SK-N-SH (cell line): ENCODE measurements around the gene YAP1. TPM values are rescaled to one million over a fixed set of nuclear protein-coding genes. Genes with fewer than 3 reads are reported as not detected.
A peak's percentile ranks its signal among the peaks of the same experiment; 100 is the strongest.

ENCODE experiments used
- CTCF ChIA-PET: fragments of 300-600, 350-600 bp; formaldehyde crosslinking; extraction: SDS; loops from one replicate; lab custom pipeline; 2021; lab: Yijun Ruan, JAX
- POLR2A ChIA-PET: fragments of 350-600 bp; sonication (Branson Sonifier 250); formaldehyde crosslinking; extraction: SDS; loops from one replicate; lab custom pipeline; 2020; ENCODE audit warnings: antibody characterized with exemption, inconsistent platforms; lab: Yijun Ruan, JAX
- DNase-seq: peaks from one replicate; pipeline ENCODE4 v3.0.0; 2012
- H2AFZ ChIP-seq: fragments of 200-600 bp; sonication (generic); 2 replicates; pipeline ENCODE4 v1.8.1; 2016; ENCODE audit warnings: antibody characterized with exemption, mild to moderate bottlenecking, low read depth
- H3F3A ChIP-seq: fragments of 200-600 bp; sonication (generic); replicated peaks from 2 replicates; pipeline ENCODE3; 2016; ENCODE audit warnings: antibody characterized with exemption, mild to moderate bottlenecking; ENCODE audit not compliant: insufficient read depth
- H3K27ac ChIP-seq, 2 experiments: fragments of 200-500 bp in 1 of 2; fragments of 200-600 bp in 1 of 2; sonication (Bioruptor generic) in 1 of 2; sonication (generic), shearing (Covaris generic) in 1 of 2; 2 replicates each; pipeline versions ENCODE4 v1.5.1 to v1.6.1; 2014 to 2016; ENCODE audit warnings: low read depth in 2 of 2, inconsistent platforms in 1 of 2, low read length in 1 of 2, mild to moderate bottlenecking in 1 of 2, mixed read lengths in 1 of 2
- H3K27me3 ChIP-seq: fragments of 200-600 bp; sonication (generic), shearing (Covaris generic); 2 replicates; pipeline ENCODE4 v1.6.1; 2016; ENCODE audit warnings: mixed run types; ENCODE audit not compliant: insufficient read depth
- H3K36me3 ChIP-seq, 2 experiments: fragments of 200-500 bp in 1 of 2; fragments of 200-600 bp in 1 of 2; sonication (Bioruptor generic) in 1 of 2; sonication (generic) in 1 of 2; replicated peaks in 1 of 2; 2 replicates each; pipeline versions ENCODE3 to v1.5.1; 2014 to 2016; ENCODE audit warnings: low read length in 1 of 2, mild to moderate bottlenecking in 1 of 2; ENCODE audit not compliant: insufficient read depth in 2 of 2, control insufficient read depth in 1 of 2
- H3K4me1 ChIP-seq, 2 experiments: fragments of 200-500 bp in 1 of 2; fragments of 200-600 bp in 1 of 2; sonication (Bioruptor generic) in 1 of 2; sonication (generic), shearing (Covaris generic) in 1 of 2; 2 replicates each; pipeline versions ENCODE4 v1.5.1 to v1.6.1; 2014 to 2016; ENCODE audit warnings: low read depth in 1 of 2, low read length in 1 of 2, mixed run types in 1 of 2; ENCODE audit not compliant: insufficient read depth in 2 of 2, control insufficient read depth in 1 of 2
- H3K4me2 ChIP-seq: fragments of 200-600 bp; sonication (generic), shearing (Covaris generic); 2 replicates; pipeline ENCODE4 v1.6.1; 2017; ENCODE audit warnings: mixed run types
- H3K4me3 ChIP-seq, 2 experiments: fragments of 200-500 bp in 1 of 2; fragments of 200-600 bp in 1 of 2; sonication (Bioruptor generic) in 1 of 2; sonication (generic), shearing (Covaris generic) in 1 of 2; 2 replicates each; pipeline versions ENCODE4 v1.5.1 to v1.8.1; 2014 to 2016; ENCODE audit warnings: low read depth in 2 of 2, inconsistent platforms in 1 of 2, low read length in 1 of 2, mild to moderate bottlenecking in 1 of 2, mixed read lengths in 1 of 2, moderate library complexity in 1 of 2
- H3K79me2 ChIP-seq: fragments of 200-600 bp; sonication (generic); 2 replicates; pipeline ENCODE4 v1.8.1; 2017; ENCODE audit warnings: mild to moderate bottlenecking; ENCODE audit not compliant: insufficient read depth
- H3K9ac ChIP-seq: fragments of 200-600 bp; sonication (generic); 2 replicates; pipeline ENCODE4 v1.6.1; 2017; ENCODE audit warnings: mixed run types
- H3K9me2 ChIP-seq: fragments of 200-600 bp; sonication (generic); 2 replicates; pipeline ENCODE4 v1.6.1; 2017; ENCODE audit warnings: mixed run types
- H3K9me3 ChIP-seq: fragments of 200-600 bp; sonication (generic); 2 replicates; pipeline ENCODE4 v1.6.1; 2017; ENCODE audit warnings: mixed run types, mild to moderate bottlenecking, moderate library complexity
- H4K20me1 ChIP-seq: fragments of 200-600 bp; sonication (generic); 2 replicates; pipeline ENCODE4 v1.6.1; 2017; ENCODE audit warnings: mild to moderate bottlenecking, mixed run types; ENCODE audit not compliant: insufficient read depth
- CHD2 ChIP-seq: fragments of 150-350 bp; IDR thresholded peaks from 2 replicates; pipeline ENCODE4 v1.6.1; 2018; ENCODE audit warnings: low read length; ENCODE audit not compliant: partially characterized antibody
- ELF1 ChIP-seq: IDR thresholded peaks from 2 replicates; pipeline ENCODE4 v1.4.0; 2012
- FOSL2 ChIP-seq: IDR thresholded peaks from 2 replicates; pipeline ENCODE4 v1.4.0; 2012; ENCODE audit warnings: low read depth, mild to moderate bottlenecking, moderate library complexity, borderline replicate concordance
- FOXJ3 ChIP-seq: sonication (generic); formaldehyde crosslinking; IDR thresholded peaks from 2 replicates; pipeline ENCODE4 v1.5.1; 2020; ENCODE audit warnings: mild to moderate bottlenecking, missing genetic modification reagents
- FOXM1 ChIP-seq: IDR thresholded peaks from 2 replicates; pipeline ENCODE4 v1.4.0; 2012; ENCODE audit warnings: low read depth, mild to moderate bottlenecking
- GATA2 ChIP-seq: sonication (generic); formaldehyde crosslinking; IDR thresholded peaks from 2 replicates; pipeline ENCODE4 v1.5.0; 2020; ENCODE audit warnings: mild to moderate bottlenecking, missing genetic modification reagents
- JUND ChIP-seq: IDR thresholded peaks from 2 replicates; pipeline ENCODE4 v1.4.0; 2012
- MEF2A ChIP-seq: IDR thresholded peaks from 2 replicates; pipeline ENCODE4 v1.4.0; 2012; ENCODE audit warnings: low read depth, borderline replicate concordance
- MXI1 ChIP-seq: IDR thresholded peaks from 2 replicates; pipeline ENCODE4 v1.6.1; 2012; ENCODE audit warnings: mild to moderate bottlenecking, low read depth, low read length, improper control_type of control experiment
- POLR2AphosphoS5 ChIP-seq: IDR thresholded peaks from 2 replicates; pipeline ENCODE4 v1.6.1; 2012; ENCODE audit warnings: low read depth, low read length
- RAD21 ChIP-seq: IDR thresholded peaks from 2 replicates; pipeline ENCODE4 v1.6.1; 2012; ENCODE audit warnings: mild to moderate bottlenecking, low read length
- RCOR1 ChIP-seq: fragments of 150-350 bp; IDR thresholded peaks from 2 replicates; pipeline ENCODE4 v1.6.1; 2017; ENCODE audit warnings: antibody characterized with exemption, low read length
- RFX5 ChIP-seq: IDR thresholded peaks from 2 replicates; pipeline ENCODE4 v1.6.1; 2012; ENCODE audit warnings: mild to moderate bottlenecking, improper control_type of control experiment, low read length
- RXRA ChIP-seq: IDR thresholded peaks from 2 replicates; pipeline ENCODE4 v1.4.0; 2012; ENCODE audit warnings: low read depth, mild to moderate bottlenecking, borderline replicate concordance
- SMC3 ChIP-seq: IDR thresholded peaks from 2 replicates; pipeline ENCODE4 v1.6.1; 2012; ENCODE audit warnings: low read depth, low read length, improper control_type of control experiment
- TCF12 ChIP-seq: IDR thresholded peaks from 2 replicates; pipeline ENCODE4 v1.4.0; 2012
- TEAD4 ChIP-seq: IDR thresholded peaks from 2 replicates; pipeline ENCODE4 v1.4.0; 2012; ENCODE audit warnings: mild to moderate bottlenecking, borderline replicate concordance; ENCODE audit not compliant: insufficient read depth
- WGBS: methylation state at CpG from one replicate; pipeline ENCODE4 v1.1.6; 2017; ENCODE audit warnings: low lambda C conversion rate; 5-methylcytosine and 5-hydroxymethylcytosine counted together
- polyA plus RNA-seq, 3 experiments: library from polyadenylated mRNA; depleted of rRNA; stranded (reverse); fragments of >200 nt; gene quantifications; 2 replicates each; pipeline ENCODE4 v1.2.3, GENCODE V29; 2012
- TF ChIP-seq, protein P1 (sequence below): fragments of 150-350 bp; IDR thresholded peaks from 2 replicates; pipeline ENCODE4 v1.6.1; 2017; ENCODE audit warnings: antibody characterized with exemption, low read length, low read depth, borderline replicate concordance
- TF ChIP-seq, protein P2 (sequence below): IDR thresholded peaks from 2 replicates; pipeline ENCODE4 v1.4.0; 2012; ENCODE audit warnings: low read depth
- TF ChIP-seq, protein P3 (sequence below): IDR thresholded peaks from 2 replicates; pipeline ENCODE4 v1.4.0; 2012; ENCODE audit warnings: low read depth, borderline replicate concordance
- TF ChIP-seq, protein P4 (sequence below): fragments of 150-350 bp; IDR thresholded peaks from 2 replicates; pipeline ENCODE4 v1.6.1; 2016; ENCODE audit warnings: mild to moderate bottlenecking, low read depth, low read length

Gene YAP1
- polyA plus RNA-seq, 1 of the 3 experiments (the other 2 are of a cell fraction), result 53.2 TPM

DNA sequence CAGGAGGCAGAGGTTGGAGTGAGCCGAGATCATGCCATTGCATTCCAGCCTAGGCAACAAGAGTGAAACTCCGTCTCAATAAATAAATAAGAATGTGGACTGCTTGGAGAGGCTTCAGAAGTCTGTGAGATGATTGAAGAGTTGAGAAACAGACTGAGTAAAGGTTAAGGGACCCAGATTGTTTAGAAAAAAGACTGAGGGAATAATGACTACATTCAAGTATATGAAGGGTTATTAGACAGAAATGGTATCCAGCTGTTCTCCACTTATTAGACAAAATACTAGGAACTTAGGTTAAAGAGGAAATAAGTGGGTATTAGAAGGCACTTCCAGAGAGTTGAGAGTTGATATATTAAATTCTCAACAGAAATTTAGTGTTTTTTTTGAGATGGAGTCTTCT is 10.5 kb upstream of the YAP1 start:
- DNase-seq, result no peak

DNA sequence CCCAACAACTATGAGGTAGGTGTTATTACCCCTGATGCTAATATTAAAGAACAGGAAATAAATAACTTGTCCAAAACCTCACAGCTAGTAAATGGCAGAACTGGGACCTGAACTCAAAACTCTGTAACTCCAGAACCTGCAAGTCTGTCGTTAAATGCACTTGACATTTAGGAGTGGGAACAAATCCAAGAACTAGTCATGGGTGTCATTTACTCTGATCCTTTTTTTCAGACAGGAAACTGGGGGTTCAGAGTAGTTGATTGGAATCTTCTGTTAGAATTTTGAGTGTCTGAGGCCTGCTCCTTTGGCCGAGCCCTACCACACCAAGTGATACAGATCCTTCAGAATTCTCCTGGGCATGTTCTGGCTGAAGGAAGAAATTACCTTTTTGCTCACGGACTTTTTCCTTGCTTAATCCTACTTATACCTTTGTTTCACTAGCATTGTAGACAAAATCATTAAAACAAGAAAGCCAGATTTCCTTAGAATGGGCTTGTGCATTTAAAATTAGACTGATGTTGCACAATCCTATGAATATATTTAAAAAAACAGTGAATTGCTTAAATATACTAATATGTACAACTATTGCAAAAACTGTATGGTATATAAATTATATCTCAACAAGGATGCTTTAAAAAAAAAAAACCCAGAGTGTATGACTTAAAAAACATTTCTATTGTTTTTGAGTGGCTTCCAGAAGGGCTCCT is 1.4 kb upstream of the YAP1 start:
- POLR2A ChIA-PET, result no interaction called here
- peak overlapping the region in 1 of 2 experiments; percentile 97; a peak in 3 of 4 replicates for H3K27ac ChIP-seq
- H4K20me1 ChIP-seq, result no peaks in the 10 kb centered on the region
- H2AFZ ChIP-seq, result no peak overlapping the region
- peaks cover 41% of the 10 kb centered on the region for H3K79me2 ChIP-seq
- H3K9ac ChIP-seq, result peak overlapping the region; percentile 91; the same call in 1 of the 2 replicates
- H3K4me1 ChIP-seq, result peaks cover 3 to 11% of the 10 kb centered on the region in 2 experiments; a peak in 3 of 4 replicates
- no peak for DNase-seq
- peaks cover 31% of the 10 kb centered on the region for H3F3A ChIP-seq
- H3K4me2 ChIP-seq, result peak overlapping the region; percentile 83
- H3K4me3 ChIP-seq, result peak overlapping the region; percentile 71 to 92; a peak in 3 of 4 replicates
- H3K9me2 ChIP-seq, result no peaks in the 10 kb centered on the region
- CTCF ChIA-PET, result no interaction called here
- no peaks in the 10 kb centered on the region for H3K36me3 ChIP-seq
- WGBS, result 69% methylated on average over 3 of the region's 3 CpGs
- H3K27me3 ChIP-seq, result no peaks in the 10 kb centered on the region
- no peaks in the 10 kb centered on the region for H3K9me3 ChIP-seq
- no peak for TF ChIP-seq RCOR1
- TF ChIP-seq RFX5, result no peak
- TF ChIP-seq SMC3, result no peak
- TF ChIP-seq, protein P1, sequence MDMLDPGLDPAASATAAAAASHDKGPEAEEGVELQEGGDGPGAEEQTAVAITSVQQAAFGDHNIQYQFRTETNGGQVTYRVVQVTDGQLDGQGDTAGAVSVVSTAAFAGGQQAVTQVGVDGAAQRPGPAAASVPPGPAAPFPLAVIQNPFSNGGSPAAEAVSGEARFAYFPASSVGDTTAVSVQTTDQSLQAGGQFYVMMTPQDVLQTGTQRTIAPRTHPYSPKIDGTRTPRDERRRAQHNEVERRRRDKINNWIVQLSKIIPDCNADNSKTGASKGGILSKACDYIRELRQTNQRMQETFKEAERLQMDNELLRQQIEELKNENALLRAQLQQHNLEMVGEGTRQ, result no peak
- TF ChIP-seq POLR2AphosphoS5, result no peak
- no peak for TF ChIP-seq RAD21
- no peak for TF ChIP-seq MXI1
- TF ChIP-seq TEAD4, result no peak
- no peak for TF ChIP-seq RXRA
- no peak for TF ChIP-seq MEF2A
- no peak for TF ChIP-seq TCF12
- TF ChIP-seq CHD2, result no peak
- TF ChIP-seq, protein P2, sequence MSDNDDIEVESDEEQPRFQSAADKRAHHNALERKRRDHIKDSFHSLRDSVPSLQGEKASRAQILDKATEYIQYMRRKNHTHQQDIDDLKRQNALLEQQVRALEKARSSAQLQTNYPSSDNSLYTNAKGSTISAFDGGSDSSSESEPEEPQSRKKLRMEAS, result no peak
- no peak for TF ChIP-seq JUND
- no peak for TF ChIP-seq GATA2 (CRISPR knock-in tag)
- TF ChIP-seq, protein P3, sequence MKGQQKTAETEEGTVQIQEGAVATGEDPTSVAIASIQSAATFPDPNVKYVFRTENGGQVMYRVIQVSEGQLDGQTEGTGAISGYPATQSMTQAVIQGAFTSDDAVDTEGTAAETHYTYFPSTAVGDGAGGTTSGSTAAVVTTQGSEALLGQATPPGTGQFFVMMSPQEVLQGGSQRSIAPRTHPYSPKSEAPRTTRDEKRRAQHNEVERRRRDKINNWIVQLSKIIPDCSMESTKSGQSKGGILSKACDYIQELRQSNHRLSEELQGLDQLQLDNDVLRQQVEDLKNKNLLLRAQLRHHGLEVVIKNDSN, result no peak
- TF ChIP-seq, protein P4, sequence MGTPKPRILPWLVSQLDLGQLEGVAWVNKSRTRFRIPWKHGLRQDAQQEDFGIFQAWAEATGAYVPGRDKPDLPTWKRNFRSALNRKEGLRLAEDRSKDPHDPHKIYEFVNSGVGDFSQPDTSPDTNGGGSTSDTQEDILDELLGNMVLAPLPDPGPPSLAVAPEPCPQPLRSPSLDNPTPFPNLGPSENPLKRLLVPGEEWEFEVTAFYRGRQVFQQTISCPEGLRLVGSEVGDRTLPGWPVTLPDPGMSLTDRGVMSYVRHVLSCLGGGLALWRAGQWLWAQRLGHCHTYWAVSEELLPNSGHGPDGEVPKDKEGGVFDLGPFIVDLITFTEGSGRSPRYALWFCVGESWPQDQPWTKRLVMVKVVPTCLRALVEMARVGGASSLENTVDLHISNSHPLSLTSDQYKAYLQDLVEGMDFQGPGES, result no peak
- no peak for TF ChIP-seq FOXM1
- no peak for TF ChIP-seq FOSL2

More for the DNA sequence above, 10.5 kb upstream of the YAP1 start:
- no peaks in the 10 kb centered on the region for H4K20me1 ChIP-seq
- ChIA-PET CTCF (no interaction called here), POLR2A (no interaction called here)
- H3F3A ChIP-seq, result no peaks in the 10 kb centered on the region
- H3K79me2 ChIP-seq, result no peaks in the 10 kb centered on the region
- no peak overlapping the region for H3K4me2 ChIP-seq
- H3K9ac ChIP-seq, result no peak overlapping the region
- H3K9me2 ChIP-seq, result no peaks in the 10 kb centered on the region
- H2AFZ ChIP-seq, result no peak overlapping the region
- no peak overlapping the region for H3K4me3 ChIP-seq
- no peaks in the 10 kb centered on the region for H3K36me3 ChIP-seq
- H3K27ac ChIP-seq, result no peak overlapping the region
- TF ChIP-seq FOSL2, result no peak
- TF ChIP-seq FOXJ3 (CRISPR knock-in tag), result no peak
- TF ChIP-seq FOXM1, result no peak
- TF ChIP-seq, protein P4, result no peak
- no peak for TF ChIP-seq ELF1
- H3K27me3 ChIP-seq, result no peaks in the 10 kb centered on the region
- H3K9me3 ChIP-seq, result no peaks in the 10 kb centered on the region
- H3K4me1 ChIP-seq, result no peaks in the 10 kb centered on the region
- WGBS, result 78% methylated on average over 2 of the region's 2 CpGs
